AG04449 (cell line): ENCODE results near the gene RPL34.

Experiments used
- CTCF ChIA-PET: fragments of 350-600 bp; formaldehyde crosslinking; extraction: SDS; loops from one replicate; lab custom pipeline; 2021; ENCODE audit warnings: antibody characterized with exemption; lab: Yijun Ruan, JAX
- POLR2A ChIA-PET: fragments of 400-600, 350-600 bp; formaldehyde crosslinking; extraction: SDS; loops from one replicate; lab custom pipeline; 2020; ENCODE audit warnings: antibody characterized with exemption, inconsistent platforms; lab: Yijun Ruan, JAX
- DNase-seq: peaks from one replicate; pipeline ENCODE4 v3.0.0-alpha.2; 2010; ENCODE audit warnings: low read depth, low spot score
- H3K4me3 ChIP-seq: 2 replicates; pipeline ENCODE4 v1.5.1; 2011; ENCODE audit warnings: low read depth, mild to moderate bottlenecking, control low read depth, low read length
- TF ChIP-seq, protein P1 (sequence below): IDR thresholded peaks from one replicate; pipeline ENCODE4 v1.5.1; 2011; ENCODE audit warnings: mild to moderate bottlenecking, moderate library complexity, low read length, control low read depth, inconsistent platforms; ENCODE audit not compliant: insufficient read depth; ENCODE audit errors: missing control alignments

Gene RPL34

GRCh38 chr4:108626056-108626455, 5.7 kb downstream of the RPL34 start:
- ChIA-PET CTCF (interaction anchor here (1.8 kb wide), 1 partner anchor 607 kb away, joined by 5 read pairs; no protein-coding TSS in a partner anchor), POLR2A (no interaction called here)
- TF ChIP-seq, protein P1, sequence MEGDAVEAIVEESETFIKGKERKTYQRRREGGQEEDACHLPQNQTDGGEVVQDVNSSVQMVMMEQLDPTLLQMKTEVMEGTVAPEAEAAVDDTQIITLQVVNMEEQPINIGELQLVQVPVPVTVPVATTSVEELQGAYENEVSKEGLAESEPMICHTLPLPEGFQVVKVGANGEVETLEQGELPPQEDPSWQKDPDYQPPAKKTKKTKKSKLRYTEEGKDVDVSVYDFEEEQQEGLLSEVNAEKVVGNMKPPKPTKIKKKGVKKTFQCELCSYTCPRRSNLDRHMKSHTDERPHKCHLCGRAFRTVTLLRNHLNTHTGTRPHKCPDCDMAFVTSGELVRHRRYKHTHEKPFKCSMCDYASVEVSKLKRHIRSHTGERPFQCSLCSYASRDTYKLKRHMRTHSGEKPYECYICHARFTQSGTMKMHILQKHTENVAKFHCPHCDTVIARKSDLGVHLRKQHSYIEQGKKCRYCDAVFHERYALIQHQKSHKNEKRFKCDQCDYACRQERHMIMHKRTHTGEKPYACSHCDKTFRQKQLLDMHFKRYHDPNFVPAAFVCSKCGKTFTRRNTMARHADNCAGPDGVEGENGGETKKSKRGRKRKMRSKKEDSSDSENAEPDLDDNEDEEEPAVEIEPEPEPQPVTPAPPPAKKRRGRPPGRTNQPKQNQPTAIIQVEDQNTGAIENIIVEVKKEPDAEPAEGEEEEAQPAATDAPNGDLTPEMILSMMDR, result no peak
- no peak overlapping the region for H3K4me3 ChIP-seq
- DNase-seq, result no peak

DNA sequence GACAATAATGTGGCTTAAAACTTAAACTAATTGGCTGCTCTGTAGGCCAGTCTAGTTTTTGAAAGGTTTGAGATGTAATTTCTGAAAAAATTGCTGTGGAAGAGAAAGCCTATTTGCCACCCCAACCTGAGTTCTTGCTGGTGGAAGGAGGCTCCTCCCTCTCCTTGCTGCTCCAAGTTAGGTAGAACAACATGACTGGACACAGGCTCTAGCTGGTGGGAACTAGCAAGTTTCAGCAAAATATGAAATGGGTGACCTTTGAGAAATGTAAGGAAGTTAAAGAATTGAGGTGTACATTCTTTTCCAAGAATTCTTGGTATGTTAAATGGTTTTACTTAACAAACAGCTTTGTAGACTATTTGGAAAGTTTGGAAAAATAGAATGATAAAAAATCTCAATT, 8.0 kb downstream of the RPL34 start:
- H3K4me3 ChIP-seq, result no peak overlapping the region
- ChIA-PET CTCF (no interaction called here), POLR2A (no interaction called here)
- DNase-seq, result no peak
- TF ChIP-seq, protein P1, result no peak

DNA sequence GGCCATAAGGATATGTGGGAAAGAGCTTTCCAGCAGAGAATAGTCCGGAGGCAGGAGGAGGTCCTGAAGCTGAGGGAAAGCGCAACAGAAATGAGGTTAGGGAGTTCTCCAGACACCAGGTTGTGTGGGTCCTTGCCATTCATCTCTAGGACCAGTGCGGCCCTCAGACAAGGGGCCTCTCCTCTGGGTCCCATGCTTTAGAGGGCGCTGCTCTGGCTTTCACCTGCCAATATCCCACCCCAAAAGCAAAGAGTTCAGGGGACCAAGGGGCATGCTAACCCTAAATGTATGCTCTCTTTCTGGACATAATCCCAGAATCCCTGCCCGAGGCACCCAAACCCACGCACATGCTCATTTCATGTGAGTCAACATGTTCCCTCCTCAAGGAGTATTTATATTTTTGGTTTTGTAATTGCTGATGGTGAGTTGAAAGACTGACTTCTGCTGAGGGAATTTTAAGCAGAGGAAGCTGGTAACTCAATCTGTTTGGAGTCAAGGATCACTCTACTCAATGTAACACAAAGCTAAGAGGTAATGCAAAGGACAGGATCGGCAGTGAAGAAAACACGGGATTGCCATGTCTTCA, 14.8 kb downstream of the RPL34 start:
- POLR2A ChIA-PET, result interaction anchor here (1.0 to 1.4 kb wide), 2 partner anchors 15 kb away, joined by 3 to 4 read pairs; partner anchors contain the start of genes OSTC and RPL34
- TF ChIP-seq, protein P1, result no peak
- CTCF ChIA-PET, result interaction anchor here (0.9 to 1.7 kb wide), 5 partner anchors 11 to 616 kb away, joined by 3 to 5 read pairs (median 4); no protein-coding TSS in a partner anchor
- no peak overlapping the region for H3K4me3 ChIP-seq
- DNase-seq, result no peak

DNA sequence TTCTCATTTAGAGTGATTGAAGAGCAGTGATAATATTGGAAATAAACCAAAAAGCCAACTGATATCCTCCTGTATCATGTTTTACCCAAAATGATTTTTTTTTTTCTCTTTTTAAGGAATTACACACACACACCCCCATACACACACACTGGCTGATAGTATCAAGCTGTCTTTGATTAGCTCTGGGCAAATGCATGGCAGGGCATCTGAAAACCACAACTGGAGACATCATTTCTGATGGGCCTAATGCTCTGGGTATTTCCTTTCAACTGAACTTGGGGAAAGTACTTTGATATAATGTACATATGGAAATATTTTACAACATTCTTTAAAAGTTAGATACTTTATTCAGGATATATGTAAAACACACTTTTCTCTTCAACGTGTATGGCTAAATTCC, 15.9 kb downstream of the RPL34 start:
- DNase-seq, result no peak
- CTCF ChIA-PET, result interaction anchor here (1.4 to 1.7 kb wide), 3 partner anchors 10 to 617 kb away, joined by 3 to 5 read pairs (median 4); no protein-coding TSS in a partner anchor
- H3K4me3 ChIP-seq, result no peak overlapping the region
- TF ChIP-seq, protein P1, result no peak
- POLR2A ChIA-PET, result interaction anchor here (1.4 kb wide), 1 partner anchor 16 kb away, joined by 4 read pairs; the partner anchor contains the start of gene RPL34

- TF ChIP-seq, protein P1, result no peak
- no peak overlapping the region for H3K4me3 ChIP-seq
- CTCF ChIA-PET, result interaction anchor here (0.8 to 2.8 kb wide), 6 partner anchors 12 to 619 kb away, joined by 3 to 24 read pairs (median 6); partner anchors contain the start of gene OSTC
- POLR2A ChIA-PET, result no interaction called here
- DNase-seq, result no peak
Observed at GRCh38 chr4:108637856-108638255, 17.5 kb downstream of the RPL34 start.

- no peak overlapping the region for H3K4me3 ChIP-seq
- POLR2A ChIA-PET, result no interaction called here
- CTCF ChIA-PET, result no interaction called here
- DNase-seq, result no peak
- TF ChIP-seq, protein P1, result no peak
Observed at GRCh38 chr4:108644237-108644636, 23.9 kb downstream of the RPL34 start.
